DMS114 treated with DMSO at 0.1 percent for 48 hours (cell line): ENCODE data around the gene PRKG1.

Experiments used
- DNase-seq: peaks from one replicate; lab custom pipeline; 2025; ENCODE audit not compliant: unreplicated experiment; lab: John Stamatoyannopoulos, UW

The PRKG1 gene

DNA sequence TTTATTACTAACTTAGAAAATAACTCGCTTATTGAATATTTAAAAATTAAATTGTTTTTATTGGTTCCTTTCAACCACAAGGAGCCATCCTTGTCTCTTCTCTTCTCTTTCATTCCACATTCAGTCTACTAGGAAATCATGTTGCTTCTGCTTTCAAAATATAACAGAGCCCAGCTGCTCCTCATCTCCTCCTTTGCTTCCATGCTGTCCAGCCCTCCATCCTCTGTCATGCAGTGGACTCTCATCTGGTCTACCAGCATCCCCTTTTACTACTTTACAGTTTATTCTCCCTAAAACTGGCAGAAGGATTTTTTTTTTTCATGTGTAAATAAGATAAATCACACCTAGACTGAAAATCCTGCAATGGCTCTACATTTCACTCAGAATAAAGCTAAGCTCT lies 823.3 kb downstream of the PRKG1 start:
- DNase-seq, result no peak

GRCh38 chr10:51900180-51900579 lies 825.9 kb downstream of the PRKG1 start:
- DNase-seq, result no peak

DNA sequence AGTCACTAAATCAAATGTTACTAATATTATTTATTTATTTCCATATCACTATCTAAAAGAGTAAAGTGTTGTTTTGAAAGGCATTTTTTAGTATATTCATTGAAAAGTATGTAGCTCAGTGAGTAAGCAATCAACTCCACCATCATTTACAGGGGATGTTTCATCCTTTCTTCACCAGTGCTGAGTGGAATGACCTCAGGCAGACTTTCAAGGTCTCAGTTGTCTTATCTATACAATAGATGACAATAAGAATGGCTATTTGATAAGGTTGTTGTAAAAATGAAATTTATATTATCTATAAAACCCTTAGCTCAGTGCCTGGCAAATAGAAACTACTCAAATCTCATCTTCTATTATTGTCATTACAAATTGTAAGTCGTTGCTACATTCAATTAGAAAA lies 829.4 kb downstream of the PRKG1 start:
- DNase-seq, result no peak

- DNase-seq, result no peak
These were observed 830.7 kb downstream of the PRKG1 start for GRCh38 chr10:51905032-51905431.

- no peak for DNase-seq
These were observed 833.1 kb downstream of the PRKG1 start for GRCh38 chr10:51907361-51907760.

DNA sequence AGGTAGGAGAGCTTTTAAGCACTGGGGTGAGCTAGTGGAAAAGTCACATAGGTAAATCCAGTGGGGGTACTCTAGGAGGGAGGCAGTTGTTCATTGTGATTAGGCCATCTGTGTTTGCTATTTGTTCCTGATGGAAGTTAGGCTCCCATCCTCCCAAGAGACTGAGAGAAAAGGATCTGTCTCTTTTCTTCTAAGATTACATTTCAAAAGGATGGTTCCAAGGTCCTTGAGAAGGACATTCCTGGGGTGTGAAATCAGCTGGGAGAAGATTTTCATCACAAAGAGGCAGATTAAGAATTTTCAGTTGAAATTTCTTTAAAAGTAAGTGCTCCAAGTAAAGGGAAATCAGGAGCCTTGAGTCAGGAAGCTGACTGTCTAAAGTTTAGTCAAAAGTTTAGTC lies 835.9 kb downstream of the PRKG1 start:
- DNase-seq, result no peak

DNA sequence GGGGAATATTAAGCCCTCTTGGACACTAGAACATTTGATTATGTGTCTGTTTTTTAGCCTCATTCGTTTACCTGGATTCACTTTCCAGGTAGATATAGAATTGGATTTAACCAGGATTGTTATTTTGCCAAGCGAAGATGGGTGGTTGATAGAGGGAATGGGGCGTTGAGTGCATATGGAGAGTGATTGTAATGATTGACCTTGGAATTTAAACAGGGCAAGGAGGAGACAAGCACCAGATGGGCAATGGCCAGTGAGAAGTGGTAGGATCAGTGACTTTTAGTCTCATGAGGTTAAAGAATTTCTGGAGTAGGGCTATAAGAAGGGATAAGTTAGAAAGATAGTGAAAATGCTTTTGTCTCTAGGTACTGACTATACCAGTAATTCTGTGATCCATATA lies 836.3 kb downstream of the PRKG1 start:
- no peak for DNase-seq

DNA sequence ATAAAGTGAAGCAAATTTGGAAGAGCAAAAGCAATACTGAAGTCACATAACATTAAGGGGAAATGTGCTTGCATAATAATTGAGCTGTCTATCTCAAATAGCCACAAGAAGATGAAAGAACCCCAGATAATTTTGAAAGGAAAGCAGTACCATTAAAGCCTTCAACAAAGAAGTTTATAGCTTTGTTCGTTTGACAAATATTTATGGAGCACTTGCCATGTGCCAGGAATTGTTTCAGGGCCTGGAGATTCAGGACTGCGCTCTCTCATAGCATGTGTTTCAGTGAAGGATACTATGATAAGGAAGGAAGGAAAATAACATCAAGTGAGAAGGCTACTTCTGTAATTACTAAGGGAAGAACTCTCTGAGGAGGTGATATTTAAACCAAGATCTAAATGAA lies 837.4 kb downstream of the PRKG1 start:
- no peak for DNase-seq

GRCh38 chr10:51915031-51915542 lies 840.8 kb downstream of the PRKG1 start:
- no peak for DNase-seq

DNA sequence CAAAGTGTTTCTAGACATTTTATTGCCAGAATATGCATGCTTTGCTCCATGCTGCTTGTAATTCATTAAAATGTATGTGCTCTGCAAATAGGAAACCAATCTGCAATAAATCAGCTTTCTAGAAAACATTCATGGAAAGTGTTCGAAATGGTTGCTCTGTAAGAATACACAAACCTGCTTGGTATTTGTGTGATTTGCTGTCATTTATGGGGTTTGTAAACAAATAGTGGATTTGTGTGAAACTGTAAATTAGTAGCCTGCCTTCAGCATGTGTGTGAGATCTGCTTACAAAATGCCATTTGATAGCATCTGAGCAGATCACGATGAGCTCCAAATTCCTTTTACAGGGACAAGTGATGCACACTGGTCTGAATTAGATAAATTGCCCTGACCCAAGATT lies 844.2 kb downstream of the PRKG1 start:
- DNase-seq, result no peak

- DNase-seq, result no peak
These were observed 844.6 kb downstream of the PRKG1 start for GRCh38 chr10:51918884-51919325.

- DNase-seq, result no peak
These were observed 846.4 kb downstream of the PRKG1 start for GRCh38 chr10:51920672-51921071.

DNA sequence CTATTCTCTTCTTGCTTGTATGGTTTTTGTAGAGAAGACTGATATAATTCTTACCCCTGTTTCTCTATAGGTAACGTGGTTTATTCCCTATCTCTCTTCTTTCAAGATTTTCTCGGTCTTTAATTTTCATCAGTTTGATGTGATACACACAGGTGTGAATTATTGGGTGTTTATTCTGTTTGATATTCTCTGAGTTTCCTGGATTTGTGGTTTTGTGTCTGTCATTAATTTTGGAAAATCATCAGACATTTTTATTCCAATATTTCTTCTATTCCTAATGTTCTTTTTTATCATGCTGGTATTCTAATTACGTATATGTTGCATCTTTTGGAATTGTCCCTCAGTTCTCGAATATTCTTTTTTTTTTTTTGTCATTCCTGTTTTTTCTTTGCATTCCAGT lies 850.1 kb downstream of the PRKG1 start:
- no peak for DNase-seq

DNA sequence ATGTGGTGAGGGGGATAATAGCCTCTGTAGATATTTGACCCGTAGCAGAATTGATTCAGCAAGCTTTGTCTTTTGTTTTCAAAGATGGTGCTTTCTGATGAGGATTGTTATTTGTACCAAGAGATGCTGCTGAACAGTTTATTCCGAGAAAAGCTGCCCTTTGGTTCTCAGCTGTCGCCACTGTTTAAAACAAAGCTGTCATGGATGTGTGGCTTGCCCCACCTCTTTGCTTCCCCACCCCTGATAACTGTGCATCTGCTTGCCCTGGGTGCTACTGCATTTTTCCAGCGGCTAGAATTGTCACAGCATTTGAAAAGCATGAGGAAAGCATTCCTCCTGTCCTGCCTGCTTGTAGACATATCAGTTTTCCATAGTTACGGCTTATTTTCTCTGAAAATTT lies 852.0 kb downstream of the PRKG1 start:
- DNase-seq, result no peak

DNA sequence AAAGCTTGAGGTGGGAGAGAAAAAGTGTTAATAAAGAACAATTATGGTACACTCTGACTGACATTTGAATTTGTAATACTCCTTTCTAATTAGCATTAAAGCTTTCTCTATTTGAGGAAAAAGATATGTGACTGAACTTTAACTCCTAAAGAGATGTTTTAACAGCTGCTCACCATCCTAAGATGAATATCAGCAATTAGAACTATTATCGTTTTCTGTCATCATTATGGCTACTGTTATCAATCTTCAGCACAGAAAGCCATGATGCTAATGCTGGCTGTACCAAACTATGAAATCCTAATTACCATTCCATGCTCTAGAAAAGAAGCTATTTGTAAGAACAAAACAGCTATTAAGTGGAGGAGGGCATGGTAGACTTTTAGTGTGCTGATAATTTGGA lies 853.9 kb downstream of the PRKG1 start:
- DNase-seq, result no peak

DNA sequence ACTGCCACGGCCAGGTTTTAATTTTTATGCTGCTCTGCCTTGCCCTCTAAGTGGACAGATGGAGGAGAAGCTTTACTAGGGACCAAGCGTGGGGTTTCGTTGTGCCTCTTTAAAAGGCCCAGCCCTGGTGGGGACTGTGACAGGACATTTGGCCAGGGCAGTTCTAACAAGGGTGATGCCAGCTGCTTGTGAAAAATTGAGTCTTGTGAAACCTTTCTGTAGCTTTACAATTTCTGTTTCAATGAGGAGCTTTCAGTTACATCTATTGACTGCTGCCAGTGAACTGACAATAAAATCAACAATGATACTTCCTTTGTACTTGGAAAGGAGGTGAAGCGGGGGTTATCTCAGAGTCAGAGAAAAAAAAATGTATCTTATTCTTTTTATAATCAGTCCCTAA lies 858.2 kb downstream of the PRKG1 start:
- DNase-seq, result no peak

DNA sequence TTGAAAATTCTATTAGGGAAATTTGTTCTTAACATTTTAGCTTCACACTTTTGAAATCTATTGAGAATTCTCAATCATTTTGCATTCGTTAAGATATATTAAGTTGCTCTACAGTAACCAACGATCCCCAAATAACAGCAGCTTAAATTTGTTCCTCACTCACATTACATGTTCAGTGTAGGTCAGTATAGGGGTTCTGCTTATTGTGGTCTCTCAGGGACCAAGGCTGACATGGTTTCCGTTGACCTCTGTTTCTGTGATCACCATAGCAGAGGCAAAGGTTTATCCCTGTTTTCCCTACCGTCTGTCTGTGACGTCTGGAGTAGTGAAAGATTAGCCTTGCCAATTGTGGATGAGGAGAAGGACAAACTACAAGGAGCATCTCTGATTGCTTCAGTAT lies 860.1 kb downstream of the PRKG1 start:
- DNase-seq, result no peak

DNA sequence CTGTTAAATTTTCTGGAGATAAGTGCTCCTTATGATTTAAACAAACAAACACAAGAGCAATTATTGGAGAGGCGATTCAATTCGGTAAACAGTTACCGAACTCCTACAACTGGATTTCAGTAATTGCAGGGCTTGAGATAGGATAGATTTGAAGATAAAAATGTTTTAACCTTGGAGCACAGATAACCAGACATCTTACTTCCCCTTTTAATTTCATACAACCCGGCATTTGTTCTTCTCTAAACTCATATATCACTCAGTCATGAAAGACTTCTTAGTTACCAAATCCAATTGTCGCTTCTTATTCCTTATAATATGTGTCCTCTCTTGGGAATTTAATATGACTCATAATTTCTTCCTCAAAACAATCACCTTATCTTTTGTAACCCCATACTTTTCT lies 861.1 kb downstream of the PRKG1 start:
- no peak for DNase-seq

DNA sequence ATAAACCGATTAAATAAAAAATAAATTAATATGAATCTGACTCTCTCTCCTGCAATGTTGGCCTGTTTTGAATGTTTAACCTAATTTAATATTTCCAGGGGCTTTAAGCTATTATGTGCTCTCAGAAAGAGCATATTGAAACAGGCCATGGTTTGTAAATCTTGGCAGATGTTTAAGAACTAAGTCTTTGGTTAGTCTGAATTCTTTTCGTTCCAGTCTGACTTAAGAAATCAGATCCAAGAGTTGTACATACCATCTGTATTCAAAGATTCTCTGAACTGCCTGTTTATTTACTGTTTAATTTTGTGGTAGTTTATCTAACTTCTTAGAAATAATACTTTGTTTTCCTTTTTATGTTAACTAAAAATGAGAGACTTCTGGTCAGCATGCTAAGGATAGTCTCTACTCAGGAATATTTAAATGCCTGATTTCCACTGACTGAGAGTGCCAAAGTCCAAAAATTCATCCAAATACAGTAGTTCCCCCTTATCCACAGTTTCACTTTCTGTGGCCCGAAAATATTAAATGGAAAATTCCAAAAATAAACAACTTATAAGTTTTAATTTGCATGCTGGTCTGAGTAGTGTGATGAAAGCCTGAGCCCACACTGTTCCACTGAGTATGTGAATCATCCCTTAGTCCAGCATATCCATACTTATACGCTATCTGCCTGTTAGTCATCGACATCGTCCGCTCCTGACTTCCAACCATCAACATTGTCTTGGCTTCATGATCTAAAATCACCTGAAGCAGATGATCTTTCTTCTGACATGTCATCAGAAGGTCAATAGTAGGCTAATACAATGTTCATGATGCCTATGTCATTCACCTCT lies 863.2 kb downstream of the PRKG1 start:
- DNase-seq, result no peak

GRCh38 chr10:51950371-51950995 lies 876.2 kb downstream of the PRKG1 start:
- no peak for DNase-seq

GRCh38 chr10:51950996-51951555 lies 876.8 kb downstream of the PRKG1 start:
- no peak for DNase-seq

DNA sequence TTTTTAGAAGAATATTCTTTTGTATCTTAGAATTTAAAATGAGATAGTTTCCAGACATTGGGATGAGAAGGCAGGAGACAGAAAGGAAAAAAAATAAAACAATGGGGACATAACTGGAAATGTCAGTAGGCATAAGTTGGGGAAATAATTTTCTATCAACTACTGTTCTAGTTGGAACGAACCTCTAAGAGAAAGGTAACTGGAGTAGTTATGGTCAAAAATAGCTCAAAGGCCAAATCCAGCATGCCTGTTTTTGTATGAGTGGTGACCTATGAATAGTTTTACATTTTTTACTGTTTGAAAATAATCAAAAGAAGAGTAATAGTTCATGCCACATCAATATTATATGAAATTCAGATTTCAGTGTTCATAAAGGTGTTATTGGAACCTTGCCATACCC lies 877.3 kb downstream of the PRKG1 start:
- no peak for DNase-seq
